CD14-positive monocyte (primary cell): ENCODE results near the gene SCN3A. TPM values are rescaled to one million over a fixed set of nuclear protein-coding genes. Genes with fewer than 3 reads are reported as not detected.

ENCODE experiments used
- DNase-seq, 3 donors: peaks; one replicate each; pipeline ENCODE4 v3.0.0-alpha.2; 2011 to 2022
- H2AFZ ChIP-seq: 2 replicates; pipeline ENCODE4 v1.6.0; 2012; ENCODE audit warnings: mild to moderate bottlenecking, low read depth, low read length, inconsistent platforms; ENCODE audit not compliant: insufficient read depth, poor library complexity, severe bottlenecking
- H3K27ac ChIP-seq, 2 donors: 1 replicate in 1 of 2; 2 replicates in 1 of 2; pipeline ENCODE4 v1.5.1; 2012 to 2013; ENCODE audit warnings: low read length in 2 of 2, control low read depth in 1 of 2, inconsistent platforms in 1 of 2, low read depth in 1 of 2, mild to moderate bottlenecking in 1 of 2
- H3K27me3 ChIP-seq, 2 donors: one replicate each; pipeline versions ENCODE4 v1.6.0 to v1.6.1; 2011 to 2013; ENCODE audit warnings: low read length in 2 of 2; ENCODE audit not compliant: control insufficient read depth in 2 of 2, insufficient read depth in 2 of 2
- H3K36me3 ChIP-seq, 2 donors: replicated peaks in 1 of 2; 1 replicate in 1 of 2; 2 replicates in 1 of 2; pipeline versions ENCODE4 v1.5.1 to v1.6.1; 2012 to 2013; ENCODE audit warnings: low read length in 2 of 2, control low read depth in 1 of 2, inconsistent platforms in 1 of 2, mild to moderate bottlenecking in 1 of 2; ENCODE audit not compliant: insufficient read depth in 2 of 2, control insufficient read depth in 1 of 2
- H3K4me1 ChIP-seq, 2 donors: 1 replicate in 1 of 2; 2 replicates in 1 of 2; pipeline versions ENCODE4 v1.5.1 to v1.6.1; 2012 to 2013; ENCODE audit warnings: low read length in 2 of 2, control low read depth in 1 of 2, inconsistent platforms in 1 of 2, mild to moderate bottlenecking in 1 of 2, moderate library complexity in 1 of 2; ENCODE audit not compliant: insufficient read depth in 2 of 2, control insufficient read depth in 1 of 2
- H3K4me2 ChIP-seq: replicated peaks from 2 replicates; pipeline ENCODE3; 2012; ENCODE audit warnings: low read length, moderate library complexity, mild to moderate bottlenecking; ENCODE audit not compliant: poor library complexity, severe bottlenecking; ENCODE audit errors: extremely low read depth
- H3K4me3 ChIP-seq, 3 experiments: fragments of 200-600 bp in 1 of 3; sonication (generic) in 1 of 3; replicated peaks in 1 of 3; 1 replicate in 2 of 3; 2 replicates in 1 of 3; pipeline ENCODE4 v1.5.1; 2011 to 2013; ENCODE audit warnings: low read length in 3 of 3, mild to moderate bottlenecking in 3 of 3, control low read depth in 2 of 3, low read depth in 2 of 3, inconsistent platforms in 1 of 3, moderate library complexity in 1 of 3
- H3K79me2 ChIP-seq: 2 replicates; pipeline ENCODE4 v1.6.0; 2012; ENCODE audit warnings: mild to moderate bottlenecking, control low read depth, inconsistent platforms, low read length, moderate library complexity; ENCODE audit not compliant: insufficient read depth
- H3K9ac ChIP-seq: 2 replicates; pipeline ENCODE4 v1.6.0; 2017; ENCODE audit warnings: low read length, mild to moderate bottlenecking; ENCODE audit not compliant: insufficient read depth, poor library complexity, severe bottlenecking
- H3K9me3 ChIP-seq, 2 donors: replicated peaks in 1 of 2; 1 replicate in 1 of 2; 2 replicates in 1 of 2; pipeline versions ENCODE4 v1.5.1 to v1.6.1; 2012 to 2013; ENCODE audit warnings: low read length in 2 of 2, control low read depth in 1 of 2; ENCODE audit not compliant: control insufficient read depth in 1 of 2, insufficient read depth in 1 of 2
- H4K20me1 ChIP-seq: 2 replicates; pipeline ENCODE4 v1.6.0; 2012; ENCODE audit warnings: mild to moderate bottlenecking, low read length, control low read depth, moderate library complexity; ENCODE audit not compliant: insufficient read depth
- H3K27ac Mint-ChIP-seq, 7 donors: one replicate each; pipeline ENCODE4 v1.8.0; 2020; ENCODE audit warnings: mild to moderate bottlenecking in 7 of 7, mixed read lengths in 7 of 7, moderate library complexity in 6 of 7, inconsistent platforms in 2 of 7
- H3K27me3 Mint-ChIP-seq, 3 donors: one replicate each; pipeline ENCODE4 v1.8.0; 2021 to 2022; ENCODE audit warnings: low read depth in 3 of 3, mild to moderate bottlenecking in 3 of 3, mixed read lengths in 3 of 3, moderate library complexity in 3 of 3, inconsistent platforms in 1 of 3
- H3K36me3 Mint-ChIP-seq, 2 donors: one replicate each; pipeline ENCODE4 v1.8.0; 2020; ENCODE audit warnings: mixed read lengths in 2 of 2, inconsistent platforms in 1 of 2, mild to moderate bottlenecking in 1 of 2
- H3K4me1 Mint-ChIP-seq: one replicate; pipeline ENCODE4 v1.8.0; 2020; ENCODE audit warnings: mild to moderate bottlenecking, mixed read lengths
- H3K4me3 Mint-ChIP-seq, 2 donors: one replicate each; pipeline ENCODE4 v1.8.0; 2020; ENCODE audit warnings: mild to moderate bottlenecking in 2 of 2, mixed read lengths in 2 of 2, moderate library complexity in 1 of 2
- H3K9me3 Mint-ChIP-seq, 7 donors: one replicate each; pipeline ENCODE4 v1.8.0; 2020 to 2022; ENCODE audit warnings: mixed read lengths in 7 of 7, mild to moderate bottlenecking in 6 of 7, moderate library complexity in 6 of 7, inconsistent platforms in 2 of 7
- WGBS: methylation state at CpG from one replicate; pipeline ENCODE4 v1.1.5; 2013; ENCODE audit warnings: missing lambda C conversion rate; ENCODE audit not compliant: insufficient coverage; 5-methylcytosine and 5-hydroxymethylcytosine counted together
- intact Hi-C, 2 donors: fragments of 100-400 bp; cut with micrococcal nuclease; formaldehyde crosslinking; loops; one replicate each; pipeline versions ENCODE4 v1.15.0 to v1.15.1; 2023
- polyA plus RNA-seq, 3 donors: library from polyadenylated mRNA; depleted of rRNA in 1 of 3; unstranded in 2 of 3; stranded (reverse) in 1 of 3; fragments of 300-500 nt in 2 of 3; fragments of >200 nt in 1 of 3; fragmentation: Illumina TruSeq in 2 of 3; gene quantifications; 1 replicate in 2 of 3; 2 replicates in 1 of 3; pipeline ENCODE4 v1.2.3, GENCODE V29; 2012 to 2021
- TF ChIP-seq, protein P1 (sequence below): fragments of 200-600 bp; IDR thresholded peaks from one replicate; pipeline ENCODE4 v1.8.0; 2022; ENCODE audit warnings: antibody characterized with exemption, mild to moderate bottlenecking

Gene SCN3A
- polyA plus RNA-seq, 3 donors, result 0.03 TPM; not detected in 2

DNA sequence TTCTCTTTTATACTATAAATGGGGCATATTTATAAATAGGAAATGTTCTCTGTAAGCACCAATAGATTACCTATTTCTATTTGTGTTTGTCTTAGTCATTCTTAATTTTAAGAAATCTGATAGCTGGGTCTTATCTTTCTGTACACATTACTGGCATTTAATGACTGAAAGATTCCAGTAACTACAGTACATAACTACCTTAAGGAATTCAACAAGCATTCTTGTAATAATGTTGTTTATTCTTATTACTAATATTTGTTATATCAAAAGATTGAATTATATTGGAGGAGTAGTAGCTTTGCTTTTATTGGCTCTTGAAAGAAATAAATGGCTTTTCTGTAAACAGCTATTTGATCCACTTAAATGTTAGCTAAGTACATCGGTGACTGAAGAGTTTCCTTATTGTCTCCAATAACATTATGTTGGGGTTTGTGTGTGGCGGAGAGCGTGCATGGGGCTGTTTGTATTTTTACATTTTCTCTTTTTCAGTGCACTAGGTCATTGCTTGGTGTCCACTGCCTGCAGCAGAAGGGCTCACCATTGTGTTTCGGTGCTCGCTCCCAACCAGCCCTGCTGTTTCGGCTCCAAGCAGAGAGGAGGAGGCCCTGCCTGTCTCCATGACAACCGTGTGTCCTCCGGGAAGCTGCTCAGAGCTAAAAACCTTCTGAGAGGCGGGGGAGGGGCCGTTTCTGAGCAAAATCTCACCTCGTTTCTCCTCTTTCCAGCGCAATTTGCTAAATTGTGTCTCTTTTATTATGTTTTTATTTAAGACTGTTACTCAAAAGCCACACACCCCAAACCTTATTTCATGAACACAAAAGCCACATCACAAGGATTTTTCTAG, 136.0 kb downstream of the SCN3A start:
- Mint-ChIP-seq H3K9me3 (peaks cover 0 to 5% (median 1%) of the 10 kb centered on the region in 7 donors), H3K4me3 (no peak overlapping the region), H3K27me3 (peaks cover 0 to 4% (median 2%) of the 10 kb centered on the region in 3 donors), H3K4me1 (no peaks in the 10 kb centered on the region), H3K36me3 (no peaks in the 10 kb centered on the region), H3K27ac (no peak overlapping the region)
- H3K27me3 ChIP-seq, result no peaks in the 10 kb centered on the region
- no peaks in the 10 kb centered on the region for H3K9me3 ChIP-seq
- H3K4me1 ChIP-seq, result no peaks in the 10 kb centered on the region
- WGBS, result 72% methylated on average over 3 of the region's 12 CpGs
- H2AFZ ChIP-seq, result no peak overlapping the region
- intact Hi-C loops, result no loop called here
- no peak overlapping the region for H3K27ac ChIP-seq
- no peak overlapping the region for H3K4me3 ChIP-seq
- TF ChIP-seq, protein P1, sequence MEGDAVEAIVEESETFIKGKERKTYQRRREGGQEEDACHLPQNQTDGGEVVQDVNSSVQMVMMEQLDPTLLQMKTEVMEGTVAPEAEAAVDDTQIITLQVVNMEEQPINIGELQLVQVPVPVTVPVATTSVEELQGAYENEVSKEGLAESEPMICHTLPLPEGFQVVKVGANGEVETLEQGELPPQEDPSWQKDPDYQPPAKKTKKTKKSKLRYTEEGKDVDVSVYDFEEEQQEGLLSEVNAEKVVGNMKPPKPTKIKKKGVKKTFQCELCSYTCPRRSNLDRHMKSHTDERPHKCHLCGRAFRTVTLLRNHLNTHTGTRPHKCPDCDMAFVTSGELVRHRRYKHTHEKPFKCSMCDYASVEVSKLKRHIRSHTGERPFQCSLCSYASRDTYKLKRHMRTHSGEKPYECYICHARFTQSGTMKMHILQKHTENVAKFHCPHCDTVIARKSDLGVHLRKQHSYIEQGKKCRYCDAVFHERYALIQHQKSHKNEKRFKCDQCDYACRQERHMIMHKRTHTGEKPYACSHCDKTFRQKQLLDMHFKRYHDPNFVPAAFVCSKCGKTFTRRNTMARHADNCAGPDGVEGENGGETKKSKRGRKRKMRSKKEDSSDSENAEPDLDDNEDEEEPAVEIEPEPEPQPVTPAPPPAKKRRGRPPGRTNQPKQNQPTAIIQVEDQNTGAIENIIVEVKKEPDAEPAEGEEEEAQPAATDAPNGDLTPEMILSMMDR, result no peak
- H3K4me2 ChIP-seq, result no peak overlapping the region
- H3K36me3 ChIP-seq, result no peaks in the 10 kb centered on the region
- no peak overlapping the region for H3K9ac ChIP-seq
- no peaks in the 10 kb centered on the region for H4K20me1 ChIP-seq
- no peaks in the 10 kb centered on the region for H3K79me2 ChIP-seq
- no peak for DNase-seq

GRCh38 chr2:165064743-165065142, 139.1 kb downstream of the SCN3A start:
- peaks cover 0 to 2% (median 0%) of the 10 kb centered on the region in 3 donors for H3K27me3 Mint-ChIP-seq
- no peaks in the 10 kb centered on the region for H3K79me2 ChIP-seq
- no peaks in the 10 kb centered on the region for H3K4me1 Mint-ChIP-seq
- no peak for DNase-seq
- H3K4me3 Mint-ChIP-seq, result no peak overlapping the region
- intact Hi-C loops, result no loop called here
- H3K36me3 Mint-ChIP-seq, result no peaks in the 10 kb centered on the region
- H3K27ac ChIP-seq, result no peak overlapping the region
- no peak overlapping the region for H2AFZ ChIP-seq
- H3K9me3 ChIP-seq, result no peaks in the 10 kb centered on the region
- no peaks in the 10 kb centered on the region for H3K4me1 ChIP-seq
- H3K9me3 Mint-ChIP-seq, result peaks cover 0 to 3% (median 0%) of the 10 kb centered on the region in 7 donors
- WGBS, result 100% methylated on average over 3 of the region's 3 CpGs
- H3K27me3 ChIP-seq, result no peaks in the 10 kb centered on the region
- H3K4me3 ChIP-seq, result no peak overlapping the region
- TF ChIP-seq, protein P1, result no peak
- H3K27ac Mint-ChIP-seq, result no peak overlapping the region
- no peaks in the 10 kb centered on the region for H3K36me3 ChIP-seq
- H4K20me1 ChIP-seq, result no peaks in the 10 kb centered on the region
- no peak overlapping the region for H3K4me2 ChIP-seq
- no peak overlapping the region for H3K9ac ChIP-seq
